Activated CD4-positive, alpha-beta T cell treated with anti-CD3 and anti-CD28 coated beads, Interleukin-2, amount 50 U/mL, for 16 hours (primary cell): ENCODE results near the gene SMYD3.
A peak's percentile ranks its signal among the peaks of the same experiment; 100 is the strongest.
"Not testable (repeated sequence)": the region's sequence is repeated elsewhere in the genome, so short reads cannot be mapped to it uniquely, and the experiment has no call there.

Experiments
- DNase-seq: peaks from one replicate; pipeline ENCODE4 v3.0.0-alpha.2; 2020

Gene SMYD3

DNA sequence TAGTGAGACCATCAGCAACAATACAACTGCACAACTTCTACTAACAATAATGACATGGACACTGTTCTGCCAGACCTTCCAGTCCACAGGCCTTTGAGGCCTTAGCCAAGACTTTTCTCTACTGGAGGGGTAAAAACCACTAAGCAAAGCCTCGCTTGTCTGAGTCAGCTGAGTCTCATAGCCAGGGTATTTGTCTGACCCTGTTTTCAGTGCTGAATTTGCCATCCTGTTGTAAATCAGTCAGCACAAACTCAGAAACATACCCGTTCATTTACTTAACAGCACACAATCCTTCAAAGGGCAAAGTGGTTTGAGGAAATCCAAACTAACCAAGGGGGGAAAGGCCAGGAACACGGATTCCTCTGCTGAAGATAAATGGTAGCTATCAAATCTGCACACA, 537.8 kb downstream of the SMYD3 start:
- no peak for DNase-seq

- no peak for DNase-seq
Observed at GRCh38 chr1:245968775-245969174, 538.3 kb downstream of the SMYD3 start.

GRCh38 chr1:245965398-245965797, 541.7 kb downstream of the SMYD3 start:
- DNase-seq, result no peak

- DNase-seq, result no peak
Observed at GRCh38 chr1:245963649-245964048, 543.4 kb downstream of the SMYD3 start.

DNA sequence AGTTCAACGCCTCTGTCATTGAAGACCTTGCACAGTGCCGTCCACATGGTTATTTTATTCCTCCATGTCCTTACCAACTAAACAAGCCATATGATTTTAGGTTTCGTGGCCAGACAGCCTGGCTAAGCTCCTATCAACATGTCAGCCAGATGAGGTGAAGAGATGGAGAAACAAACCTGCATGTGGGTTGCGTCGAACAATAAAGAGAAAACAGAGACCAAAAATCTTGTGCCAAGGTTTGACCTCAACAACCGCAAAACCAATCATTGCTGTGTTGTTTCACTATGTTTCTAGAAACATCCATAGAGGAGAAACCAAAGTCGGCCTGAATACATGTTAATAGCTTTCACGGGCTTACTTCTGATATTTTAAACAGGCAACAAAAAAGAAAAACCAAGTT, 544.6 kb downstream of the SMYD3 start:
- no peak for DNase-seq

GRCh38 chr1:245961137-245961540, 545.9 kb downstream of the SMYD3 start:
- no peak for DNase-seq

- DNase-seq, result no peak
Observed at GRCh38 chr1:245960171-245960570, 546.9 kb downstream of the SMYD3 start.

DNA sequence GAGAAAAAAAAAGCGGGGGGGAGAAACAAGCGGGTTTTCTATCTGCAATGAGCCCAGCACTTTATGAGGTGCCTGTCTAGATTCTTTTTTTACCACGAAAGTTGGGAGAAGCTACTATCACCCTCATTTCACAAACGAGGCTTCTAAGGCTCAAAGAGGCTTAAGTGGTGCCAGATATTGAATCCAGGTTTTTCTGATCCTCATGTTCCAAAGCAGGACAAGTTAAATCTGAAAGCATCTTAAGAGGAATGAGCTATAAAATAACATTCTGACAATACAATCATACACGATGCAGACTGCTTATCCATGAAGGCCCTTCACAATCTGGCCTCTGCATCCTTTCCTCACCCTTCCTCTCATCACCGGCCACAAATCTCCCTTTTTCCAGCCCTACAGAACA, 549.1 kb downstream of the SMYD3 start:
- DNase-seq, result no peak

GRCh38 chr1:245957427-245957826, 549.7 kb downstream of the SMYD3 start:
- DNase-seq, result no peak

DNA sequence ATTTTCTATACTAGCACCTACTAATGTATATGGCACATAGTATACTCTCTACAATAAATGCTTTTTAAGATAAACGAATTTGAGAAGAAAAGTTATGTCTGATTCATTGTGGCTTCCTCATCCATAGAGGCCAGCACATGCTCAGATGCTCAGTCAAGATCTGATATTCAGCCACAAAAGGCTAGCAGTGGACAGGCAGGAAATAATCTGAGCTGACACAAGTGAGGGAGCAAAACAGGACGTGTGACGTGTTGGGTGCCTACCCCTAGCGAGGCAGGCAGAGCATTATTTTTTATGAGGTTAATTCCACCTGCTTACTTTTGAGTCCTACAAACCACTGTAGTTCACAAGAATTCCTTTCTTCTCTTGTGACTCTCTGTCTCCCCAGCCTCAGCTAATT, 550.9 kb downstream of the SMYD3 start:
- peak; percentile 43 for DNase-seq

DNA sequence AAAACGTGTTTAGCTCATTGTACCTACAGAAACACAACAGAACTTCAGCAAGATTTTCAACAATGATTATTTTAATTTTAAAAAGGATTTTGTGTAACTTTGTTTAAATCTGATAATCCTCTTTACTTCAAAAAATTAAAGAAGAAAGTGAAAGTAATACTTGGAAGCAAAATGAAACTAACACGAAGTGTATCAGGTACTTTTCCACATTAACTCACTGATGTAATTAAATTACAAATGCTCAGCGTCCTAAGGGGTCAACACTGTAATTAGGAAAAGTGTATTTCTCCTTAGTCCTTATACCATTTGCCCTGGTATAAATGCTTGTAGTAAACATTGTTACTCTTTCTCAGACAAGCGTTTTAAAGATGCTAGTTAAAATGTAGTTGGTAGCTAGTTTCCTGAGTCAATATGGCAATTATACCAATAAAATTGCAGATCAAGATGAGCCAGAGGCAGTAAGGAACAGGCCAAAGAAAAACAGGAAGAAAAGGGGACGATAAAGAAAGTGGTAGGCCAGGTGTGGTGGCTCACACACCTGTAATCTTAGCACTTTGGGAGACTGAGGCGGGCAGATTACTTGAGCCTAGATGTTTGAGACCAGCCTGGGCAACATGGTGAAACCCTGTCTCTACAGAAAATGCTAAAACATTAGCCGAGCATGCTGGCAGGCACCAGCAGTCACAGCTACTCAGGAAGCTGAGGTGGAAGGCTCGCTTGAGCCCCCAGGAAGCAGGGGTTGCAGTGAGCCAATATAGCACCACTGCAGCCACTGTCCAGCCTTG, 553.0 kb downstream of the SMYD3 start:
- no peak for DNase-seq

- no peak for DNase-seq
Observed at GRCh38 chr1:245952383-245953026, 554.6 kb downstream of the SMYD3 start.

DNA sequence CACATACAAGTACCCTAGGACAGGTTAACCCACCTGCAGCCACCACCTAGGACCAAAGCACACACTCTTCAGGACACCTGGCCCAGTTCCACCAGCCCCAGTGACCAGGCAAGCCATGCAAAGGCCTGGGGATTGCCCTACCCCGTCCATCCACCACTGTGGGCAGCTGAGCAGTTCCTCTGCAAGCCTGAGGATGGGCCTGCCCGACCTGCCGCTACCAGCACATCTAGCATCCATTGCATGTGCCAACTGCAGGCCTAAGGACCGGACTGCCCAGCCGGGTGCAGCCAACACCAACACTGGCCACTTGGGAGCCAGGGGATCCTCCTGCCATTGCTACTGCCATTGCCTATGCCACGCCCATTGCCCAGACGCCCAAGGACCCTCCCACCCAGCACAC, 558.3 kb downstream of the SMYD3 start:
- no peak for DNase-seq

- DNase-seq, result no peak
Observed at GRCh38 chr1:245946905-245947304, 560.2 kb downstream of the SMYD3 start.

DNA sequence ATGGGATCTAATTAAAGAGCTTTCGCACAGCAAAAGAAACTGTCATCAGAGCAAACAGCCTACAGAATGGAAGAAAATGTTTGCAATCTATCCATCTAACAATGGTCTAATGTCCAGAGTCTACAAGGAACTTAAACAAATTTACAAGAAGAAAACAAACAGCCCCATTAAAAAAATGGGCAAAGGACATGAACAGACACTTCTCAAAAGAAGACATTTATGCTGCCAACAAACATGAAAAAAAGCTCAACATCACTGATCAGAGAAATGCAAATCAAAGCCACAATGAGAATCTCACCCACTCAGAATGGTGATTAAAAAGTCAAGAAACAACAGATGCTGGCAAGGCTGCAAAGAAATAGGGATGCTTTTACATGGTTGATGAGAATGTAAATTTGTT, 561.9 kb downstream of the SMYD3 start:
- not testable (repeated sequence) for DNase-seq

DNA sequence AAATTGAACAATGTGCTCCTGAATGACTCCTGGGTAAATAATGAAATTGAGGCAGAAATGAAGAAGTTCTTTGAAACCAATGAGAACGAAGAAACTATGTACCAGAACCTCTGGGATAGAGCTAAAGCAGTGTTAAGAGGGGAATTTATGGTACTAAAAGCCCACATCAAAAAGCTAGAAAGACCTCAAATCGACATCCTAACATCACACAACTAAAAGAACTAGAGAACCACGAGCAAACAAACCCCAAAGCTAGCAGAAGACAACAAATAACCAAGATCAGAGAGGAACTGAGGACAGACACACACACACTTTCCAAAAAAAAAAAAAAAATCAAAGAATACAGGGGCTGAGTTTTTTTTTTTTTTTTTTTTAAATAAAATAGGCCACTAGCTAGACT, 564.2 kb downstream of the SMYD3 start:
- no peak for DNase-seq

- DNase-seq, result not testable (repeated sequence)
Observed at GRCh38 chr1:245941771-245942170, 565.3 kb downstream of the SMYD3 start.

DNA sequence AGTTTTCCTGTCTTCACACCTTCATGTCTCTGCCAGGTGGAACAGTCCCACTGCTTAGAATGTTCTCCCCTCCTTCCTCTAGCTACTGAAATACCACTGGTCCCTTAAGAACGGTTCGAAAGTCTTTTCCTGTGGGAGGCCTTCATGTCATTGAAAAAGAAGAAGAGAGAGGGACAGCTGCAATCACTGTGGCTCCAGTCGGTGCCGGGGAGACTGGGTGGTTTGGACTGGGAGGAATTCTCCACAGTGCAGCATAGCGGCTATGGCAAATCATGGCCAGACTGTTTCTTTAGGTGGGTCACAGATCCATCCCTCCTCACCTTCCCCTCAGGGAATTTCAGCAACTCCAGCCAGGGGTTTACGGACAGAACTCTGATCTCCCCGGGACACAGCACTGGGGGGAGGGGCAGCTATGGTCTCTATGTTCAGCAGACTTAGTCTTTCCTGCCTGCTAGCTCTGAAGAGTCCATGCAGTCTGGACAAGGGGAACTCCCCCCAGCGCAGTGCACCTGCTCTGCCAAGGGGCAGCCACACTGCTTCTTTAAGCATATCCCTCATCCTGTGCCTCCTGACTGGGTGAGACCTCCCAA, 567.2 kb downstream of the SMYD3 start:
- DNase-seq, result no peak

- no peak for DNase-seq
Observed at GRCh38 chr1:245938046-245938435, 569.0 kb downstream of the SMYD3 start.

GRCh38 chr1:245937316-245938045, 569.6 kb downstream of the SMYD3 start:
- DNase-seq, result no peak

GRCh38 chr1:245934409-245934808, 572.7 kb downstream of the SMYD3 start:
- DNase-seq, result no peak

DNA sequence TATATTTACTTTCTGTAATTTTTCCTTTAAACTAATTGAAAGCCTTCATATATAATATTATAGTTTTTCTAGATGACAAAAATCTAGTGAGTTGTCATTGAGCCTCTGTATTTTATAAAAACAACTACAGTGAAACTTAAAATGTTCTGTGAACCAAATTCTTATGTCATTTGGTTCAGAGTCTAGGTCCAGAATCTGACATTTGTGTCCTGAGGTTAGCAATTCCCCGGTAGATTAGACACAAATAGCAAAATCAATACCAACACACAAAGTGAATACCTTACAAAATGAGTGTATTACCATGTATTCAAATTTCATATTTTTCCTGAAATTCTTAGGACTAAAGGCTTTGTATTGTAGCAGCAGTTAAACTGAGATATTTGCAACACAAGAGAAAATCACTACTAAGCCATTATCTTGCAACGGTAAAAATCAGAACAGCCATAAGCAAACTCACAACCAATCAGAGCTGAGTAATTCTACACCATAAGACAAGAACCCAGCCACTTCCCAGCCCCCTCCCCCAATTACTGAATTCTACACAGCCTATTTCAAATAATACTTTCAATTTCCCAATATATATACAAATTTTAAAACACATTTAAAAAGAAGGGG, 573.5 kb downstream of the SMYD3 start:
- DNase-seq, result no peak

DNA sequence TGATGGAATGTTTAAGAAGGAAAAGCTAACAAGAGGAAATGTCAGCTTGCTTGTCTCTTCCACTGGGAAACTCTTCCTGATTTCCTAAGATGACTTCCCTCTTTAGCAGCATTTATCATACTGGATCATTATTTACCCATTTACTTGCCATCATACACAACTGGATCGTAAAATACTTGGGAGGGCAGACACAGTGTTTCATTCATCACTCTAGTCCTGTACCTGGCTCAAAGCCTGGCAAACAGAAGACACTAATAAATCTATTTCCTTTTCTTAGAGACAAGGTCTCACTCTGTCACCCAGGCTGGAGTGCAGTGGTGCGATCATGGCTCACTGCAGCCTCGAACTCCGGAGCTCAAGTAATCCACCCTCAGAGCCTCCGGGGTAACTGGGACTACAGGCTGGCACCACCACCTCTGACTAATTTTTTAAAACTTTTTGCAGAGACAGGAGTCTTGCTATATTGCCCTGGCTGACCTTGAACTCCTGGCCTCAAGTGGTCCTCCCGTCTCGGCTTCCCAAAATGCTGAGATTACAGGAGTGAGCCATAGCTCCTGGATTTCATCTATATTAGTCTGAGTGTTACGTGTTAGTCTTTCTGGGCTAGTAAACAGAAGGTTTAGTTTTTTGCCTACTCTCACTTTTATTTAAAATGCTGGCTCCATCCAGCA, 574.6 kb downstream of the SMYD3 start:
- no peak for DNase-seq
